MCF 10A (cell line): ENCODE data around the gene SLC17A2. TPM values are rescaled to one million over a fixed set of nuclear protein-coding genes. Genes with fewer than 3 reads are reported as not detected.
A peak's percentile ranks its signal among the peaks of the same experiment; 100 is the strongest.

Source experiments
- BruUV-seq: library from RNA; stranded (reverse); fragments of 400-500 nt; replicated peaks from 2 replicates; lab custom pipeline; 2021; lab: Mats Ljungman, UMichigan
- CTCF ChIA-PET: fragments of 300-600 bp; sonication (Branson Sonifier 250); formaldehyde crosslinking; extraction: SDS; loops from one replicate; lab custom pipeline; 2021; ENCODE audit warnings: antibody characterized with exemption, inconsistent platforms; lab: Yijun Ruan, JAX
- POLR2A ChIA-PET: fragments of 300-600, 350-650 bp; sonication (Branson Sonifier 250); formaldehyde crosslinking; extraction: SDS; loops from one replicate; lab custom pipeline; 2020; ENCODE audit warnings: antibody characterized with exemption, inconsistent platforms; lab: Yijun Ruan, JAX
- DNase-seq: peaks from one replicate; pipeline ENCODE4 v3.0.0-alpha.2; 2018; ENCODE audit not compliant: unreplicated experiment
- H3K27ac Mint-ChIP-seq: one replicate; pipeline ENCODE4 v1.8.0; 2022; ENCODE audit warnings: mild to moderate bottlenecking, low read depth, mixed read lengths; ENCODE audit not compliant: unreplicated experiment
- H3K27me3 Mint-ChIP-seq: one replicate; pipeline ENCODE4 v1.8.0; 2022; ENCODE audit warnings: mixed read lengths; ENCODE audit not compliant: insufficient read depth, unreplicated experiment
- H3K36me3 Mint-ChIP-seq: one replicate; pipeline ENCODE4 v1.8.0; 2022; ENCODE audit warnings: mild to moderate bottlenecking, moderate library complexity, mixed read lengths; ENCODE audit not compliant: insufficient read depth, unreplicated experiment
- H3K4me1 Mint-ChIP-seq: one replicate; pipeline ENCODE4 v1.8.0; 2022; ENCODE audit warnings: mixed read lengths; ENCODE audit not compliant: insufficient read depth, unreplicated experiment
- H3K4me3 Mint-ChIP-seq: one replicate; pipeline ENCODE4 v1.8.0; 2022; ENCODE audit warnings: mild to moderate bottlenecking, moderate library complexity, mixed read lengths; ENCODE audit not compliant: unreplicated experiment
- H3K9me3 Mint-ChIP-seq: one replicate; pipeline ENCODE4 v1.8.0; 2022; ENCODE audit warnings: mixed read lengths; ENCODE audit not compliant: unreplicated experiment
- intact Hi-C: fragments of 100-400 bp; cut with micrococcal nuclease; formaldehyde crosslinking; loops from 2 replicates; pipeline ENCODE4 v1.14.1; 2022
- total RNA-seq: library from RNA; stranded (reverse); gene quantifications from 2 replicates; pipeline ENCODE4 v1.2.3, GENCODE V29; 2022
- TF ChIP-seq, protein P1 (sequence below): fragments of 200-600 bp; IDR thresholded peaks from one replicate; pipeline ENCODE4 v1.8.0; 2022; ENCODE audit warnings: antibody characterized with exemption, mild to moderate bottlenecking; ENCODE audit not compliant: unreplicated experiment

Gene SLC17A2
- total RNA-seq, 1 experiment from 2014 or later, result not detected

DNA sequence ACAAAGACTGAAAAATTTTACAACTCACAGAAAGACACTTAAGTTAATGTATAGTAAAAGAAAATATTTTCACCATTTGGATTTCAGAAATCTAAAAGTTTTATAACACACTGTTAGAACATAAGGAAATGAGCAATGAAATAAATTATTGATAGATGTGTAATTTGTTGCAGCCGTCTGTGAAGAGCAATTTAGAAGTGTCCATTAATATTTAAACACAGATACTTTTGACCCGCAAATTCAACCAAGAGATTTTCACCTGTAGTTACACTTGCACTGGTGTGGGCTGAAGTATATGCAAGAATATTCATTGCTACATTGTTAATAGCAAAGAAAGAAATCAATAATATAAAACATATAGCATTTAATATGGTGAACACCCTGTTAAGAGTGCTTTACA lies 41.9 kb downstream of the SLC17A2 start:
- CTCF ChIA-PET, result interaction anchor here (1.9 to 3.2 kb wide), 2 partner anchors 10 to 169 kb away, joined by 8 to 23 read pairs; no protein-coding TSS in a partner anchor
- intact Hi-C loops, result no loop called here
- POLR2A ChIA-PET, result interaction anchor here (1.3 kb wide), 1 partner anchor 169 kb away, joined by 3 read pairs; no protein-coding TSS in a partner anchor

DNA sequence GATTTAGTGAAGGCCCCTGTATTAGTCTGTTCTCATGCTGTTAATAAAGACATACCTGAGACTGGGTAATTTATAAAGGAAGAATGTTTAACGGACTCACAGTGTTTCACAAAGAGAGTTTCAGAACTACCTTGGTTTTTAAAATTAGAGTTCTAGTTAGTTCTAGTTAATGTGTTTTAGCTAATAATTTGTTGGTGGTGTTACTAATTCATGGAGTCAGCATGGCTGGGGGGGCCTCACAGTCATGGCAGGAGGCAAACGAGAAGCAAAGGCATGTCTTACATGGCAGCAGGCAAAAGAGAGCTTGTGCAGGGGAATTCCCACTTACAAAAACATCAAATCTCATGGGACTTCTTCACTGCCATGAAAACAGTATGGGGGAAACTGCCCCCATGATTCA lies 44.4 kb downstream of the SLC17A2 start:
- CTCF ChIA-PET, result interaction anchor here (1.6 to 3.6 kb wide), 3 partner anchors 97 to 330 kb away, joined by 4 to 29 read pairs (median 5); no protein-coding TSS in a partner anchor
- Mint-ChIP-seq H3K9me3 (no peaks in the 10 kb centered on the region), H3K4me1 (peaks cover 23% of the 10 kb centered on the region), H3K4me3 (no peak overlapping the region), H3K27ac (peak overlapping the region; percentile 23), H3K27me3 (no peaks in the 10 kb centered on the region), H3K36me3 (no peaks in the 10 kb centered on the region)
- no peak for DNase-seq
- no TSS peak for BruUV-seq
- intact Hi-C loops, result no loop called here
- TF ChIP-seq, protein P1, sequence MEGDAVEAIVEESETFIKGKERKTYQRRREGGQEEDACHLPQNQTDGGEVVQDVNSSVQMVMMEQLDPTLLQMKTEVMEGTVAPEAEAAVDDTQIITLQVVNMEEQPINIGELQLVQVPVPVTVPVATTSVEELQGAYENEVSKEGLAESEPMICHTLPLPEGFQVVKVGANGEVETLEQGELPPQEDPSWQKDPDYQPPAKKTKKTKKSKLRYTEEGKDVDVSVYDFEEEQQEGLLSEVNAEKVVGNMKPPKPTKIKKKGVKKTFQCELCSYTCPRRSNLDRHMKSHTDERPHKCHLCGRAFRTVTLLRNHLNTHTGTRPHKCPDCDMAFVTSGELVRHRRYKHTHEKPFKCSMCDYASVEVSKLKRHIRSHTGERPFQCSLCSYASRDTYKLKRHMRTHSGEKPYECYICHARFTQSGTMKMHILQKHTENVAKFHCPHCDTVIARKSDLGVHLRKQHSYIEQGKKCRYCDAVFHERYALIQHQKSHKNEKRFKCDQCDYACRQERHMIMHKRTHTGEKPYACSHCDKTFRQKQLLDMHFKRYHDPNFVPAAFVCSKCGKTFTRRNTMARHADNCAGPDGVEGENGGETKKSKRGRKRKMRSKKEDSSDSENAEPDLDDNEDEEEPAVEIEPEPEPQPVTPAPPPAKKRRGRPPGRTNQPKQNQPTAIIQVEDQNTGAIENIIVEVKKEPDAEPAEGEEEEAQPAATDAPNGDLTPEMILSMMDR, result no peak
- POLR2A ChIA-PET, result interaction anchor here (0.6 to 0.7 kb wide), 3 partner anchors 213 to 638 kb away, joined by 3 read pairs; no protein-coding TSS in a partner anchor

More for the DNA sequence above, 41.9 kb downstream of the SLC17A2 start:
- TF ChIP-seq, protein P1, result no peak
- Mint-ChIP-seq H3K27ac (no peak overlapping the region), H3K9me3 (no peaks in the 10 kb centered on the region), H3K36me3 (no peaks in the 10 kb centered on the region), H3K4me1 (peaks cover 12% of the 10 kb centered on the region), H3K4me3 (no peak overlapping the region), H3K27me3 (no peaks in the 10 kb centered on the region)
- DNase-seq, result no peak
- no TSS peak for BruUV-seq

DNA sequence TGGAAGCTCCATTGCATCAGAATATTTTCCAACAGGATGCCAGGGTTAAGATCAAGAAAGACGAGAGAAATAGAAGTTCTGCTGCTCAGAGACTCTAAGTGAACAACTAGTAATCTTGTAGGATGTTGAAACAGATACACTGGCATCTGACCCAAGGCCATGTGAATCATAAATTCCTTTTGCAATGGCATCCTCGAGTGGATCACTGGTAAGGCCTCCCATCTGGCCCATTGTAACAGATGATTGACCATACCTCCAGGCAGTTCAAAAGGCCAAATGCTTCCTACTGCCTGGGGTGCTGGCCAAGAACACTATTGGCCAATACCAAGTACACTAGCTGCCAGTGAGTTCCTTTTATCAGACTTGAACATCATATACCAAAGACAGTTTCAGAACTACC lies 46.5 kb downstream of the SLC17A2 start:
- TF ChIP-seq, protein P1, result no peak
- intact Hi-C loops, result no loop called here
- H3K9me3 Mint-ChIP-seq, result no peaks in the 10 kb centered on the region
- peak overlapping the region; percentile 63 for H3K27ac Mint-ChIP-seq
- no TSS peak for BruUV-seq
- ChIA-PET POLR2A (interaction anchor here (0.5 to 1.0 kb wide), 6 partner anchors 26 to 1108 kb away, joined by 3 to 4 read pairs (median 3); a partner anchor contains a TSS), CTCF (interaction anchor here (0.6 to 1.4 kb wide), 4 partner anchors 8 to 114 kb away, joined by 3 read pairs; no protein-coding TSS in a partner anchor)
- H3K27me3 Mint-ChIP-seq, result no peaks in the 10 kb centered on the region
- no peaks in the 10 kb centered on the region for H3K36me3 Mint-ChIP-seq
- DNase-seq, result peak; percentile 97
- no peak overlapping the region for H3K4me3 Mint-ChIP-seq
- H3K4me1 Mint-ChIP-seq, result peaks cover 23% of the 10 kb centered on the region

DNA sequence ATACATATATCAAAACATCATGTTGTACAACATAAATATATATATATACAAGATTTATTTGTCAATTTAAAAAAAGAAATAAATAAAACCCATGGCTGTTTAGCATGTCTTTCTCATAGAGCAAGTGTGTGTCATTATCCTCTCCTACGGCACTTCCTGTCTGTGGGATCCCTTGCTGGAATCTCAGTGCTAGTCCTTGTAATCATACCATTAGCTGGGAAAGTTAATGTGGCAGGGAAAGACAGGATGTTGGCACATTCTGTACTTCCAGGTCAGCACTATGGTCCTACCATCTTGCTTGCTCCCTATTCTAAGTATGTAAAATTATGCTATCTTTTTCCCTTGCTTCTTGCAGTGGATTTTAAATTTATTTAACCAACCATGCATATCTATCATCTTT lies 47.0 kb downstream of the SLC17A2 start:
- TF ChIP-seq, protein P1, result no peak
- Mint-ChIP-seq H3K4me1 (peaks cover 23% of the 10 kb centered on the region), H3K27me3 (no peaks in the 10 kb centered on the region), H3K9me3 (no peaks in the 10 kb centered on the region), H3K36me3 (no peaks in the 10 kb centered on the region), H3K27ac (peak overlapping the region; percentile 63), H3K4me3 (no peak overlapping the region)
- CTCF ChIA-PET, result interaction anchor here (0.6 to 1.4 kb wide), 5 partner anchors 8 to 214 kb away, joined by 3 read pairs; no protein-coding TSS in a partner anchor
- no TSS peak for BruUV-seq
- intact Hi-C loops, result no loop called here
- DNase-seq, result peak; percentile 54
- POLR2A ChIA-PET, result interaction anchor here (0.7 to 1.0 kb wide), 2 partner anchors 78 to 1107 kb away, joined by 3 read pairs; no protein-coding TSS in a partner anchor
